GM23338 (cell line): ENCODE results near the gene TWIST2. TPM values are rescaled to one million over a fixed set of nuclear protein-coding genes. Genes with fewer than 3 reads are reported as not detected.

Experiments used
- ATAC-seq: fragments of 200-7000 bp; cut with Tn5 transposase; 3 replicates; pipeline ENCODE4 v1.9.1; 2020
- DNase-seq: peaks from one replicate; pipeline ENCODE4 v3.0.0-alpha.2; 2015; ENCODE audit warnings: low spot score
- H2AFZ ChIP-seq: fragments of 200-600 bp; sonication (generic); 2 replicates; pipeline ENCODE4 v1.8.0; 2016; ENCODE audit warnings: antibody characterized with exemption, mild to moderate bottlenecking, moderate library complexity
- H3F3A ChIP-seq: fragments of 200-600 bp; sonication (generic); replicated peaks from 2 replicates; pipeline ENCODE4 v1.8.0; 2017; ENCODE audit warnings: antibody characterized with exemption, mixed run types, low read depth
- H3K27ac ChIP-seq: fragments of 200-600 bp; sonication (generic); 2 replicates; pipeline ENCODE4 v1.6.1; 2016; ENCODE audit warnings: low read depth
- H3K27me3 ChIP-seq: fragments of 200-600 bp; sonication (generic); 2 replicates; pipeline ENCODE4 v1.8.0; 2016; ENCODE audit warnings: mild to moderate bottlenecking, mixed run types, moderate library complexity; ENCODE audit not compliant: insufficient read depth
- H3K36me3 ChIP-seq: fragments of 200-600 bp; sonication (generic); 2 replicates; pipeline ENCODE4 v1.8.0; 2016; ENCODE audit warnings: mild to moderate bottlenecking; ENCODE audit not compliant: insufficient read depth
- H3K4me1 ChIP-seq: fragments of 200-600 bp; sonication (generic); 2 replicates; pipeline ENCODE4 v1.8.0; 2016; ENCODE audit warnings: mild to moderate bottlenecking, moderate library complexity; ENCODE audit not compliant: insufficient read depth
- H3K4me2 ChIP-seq: fragments of 200-600 bp; sonication (generic); 2 replicates; pipeline ENCODE4 v1.7.1; 2017; ENCODE audit warnings: mixed run types
- H3K4me3 ChIP-seq: fragments of 200-600 bp; sonication (generic); 2 replicates; pipeline ENCODE4 v1.6.1; 2016; ENCODE audit warnings: mixed run types
- H3K79me2 ChIP-seq: fragments of 200-600 bp; sonication (generic); replicated peaks from 2 replicates; pipeline ENCODE4 v1.8.0; 2017; ENCODE audit warnings: mild to moderate bottlenecking; ENCODE audit not compliant: insufficient read depth
- H3K9me2 ChIP-seq: fragments of 200-600 bp; sonication (generic); 2 replicates; pipeline ENCODE4 v1.8.0; 2017; ENCODE audit not compliant: insufficient read depth
- H4K20me1 ChIP-seq: fragments of 200-600 bp; sonication (generic); replicated peaks from 2 replicates; pipeline ENCODE4 v1.8.0; 2017; ENCODE audit warnings: mild to moderate bottlenecking; ENCODE audit not compliant: insufficient read depth
- H3K27ac Mint-ChIP-seq: 2 replicates; pipeline ENCODE4 v1.8.0; 2020; ENCODE audit warnings: inconsistent platforms, mild to moderate bottlenecking, moderate library complexity, mixed read lengths
- H3K27me3 Mint-ChIP-seq: 3 replicates; pipeline ENCODE4 v1.8.0; 2022; ENCODE audit warnings: low read depth, mild to moderate bottlenecking, moderate library complexity, mixed read lengths, inconsistent platforms; ENCODE audit not compliant: insufficient read depth, poor library complexity
- H3K36me3 Mint-ChIP-seq: 3 replicates; pipeline ENCODE4 v1.8.0; 2021; ENCODE audit warnings: low read depth, mild to moderate bottlenecking, inconsistent platforms, moderate library complexity, mixed read lengths
- H3K4me1 Mint-ChIP-seq: 3 replicates; pipeline ENCODE4 v1.8.0; 2020; ENCODE audit warnings: mild to moderate bottlenecking, inconsistent platforms, mixed read lengths
- H3K4me3 Mint-ChIP-seq: 3 replicates; pipeline ENCODE4 v1.8.0; 2021; ENCODE audit warnings: moderate library complexity, mild to moderate bottlenecking, inconsistent platforms, mixed read lengths
- H3K9me3 Mint-ChIP-seq: 3 replicates; pipeline ENCODE4 v1.8.0; 2020; ENCODE audit warnings: moderate library complexity, mild to moderate bottlenecking, inconsistent platforms, mixed read lengths
- CREB1 ChIP-seq: fragments of 250-450 bp; sonication (Bioruptor Pico); IDR thresholded peaks from 2 replicates; pipeline ENCODE4 v1.5.0; 2020; ENCODE audit warnings: low read depth, mild to moderate bottlenecking, moderate library complexity
- EZH2 ChIP-seq: fragments of 200-600 bp; sonication (generic); IDR thresholded peaks from one replicate; pipeline ENCODE4 v1.8.0; 2017; ENCODE audit warnings: antibody characterized with exemption, mild to moderate bottlenecking, low read depth; ENCODE audit not compliant: unreplicated experiment
- JUNB ChIP-seq: IDR thresholded peaks from one replicate; pipeline ENCODE4 v1.6.1; 2016; ENCODE audit warnings: antibody characterized with exemption; ENCODE audit not compliant: unreplicated experiment
- ZNF114 ChIP-seq: fragments of 250-450 bp; sonication (Bioruptor Pico); IDR thresholded peaks from 2 replicates; pipeline ENCODE4 v1.5.0; 2020; ENCODE audit warnings: mild to moderate bottlenecking, moderate library complexity
- polyA plus RNA-seq: library from polyadenylated mRNA; unstranded; fragments of >200 nt; fragmentation: Nextera tagmentation; extraction: Ambion mirVana; gene quantifications from 2 replicates; pipeline ENCODE4 v1.2.1, GENCODE V29; 2016
- total RNA-seq: library from RNA; depleted of rRNA; stranded (reverse); fragments of >200 nt; shearing (Covaris generic); gene quantifications from 2 replicates; pipeline ENCODE4 v1.2.3, GENCODE V29; 2014
- TF ChIP-seq, protein P1 (sequence below): fragments of 250-450 bp; sonication (Bioruptor Pico); IDR thresholded peaks from 2 replicates; pipeline ENCODE4 v1.5.0; 2020; ENCODE audit warnings: mild to moderate bottlenecking, moderate library complexity
- TF ChIP-seq, protein P2 (sequence below): IDR thresholded peaks from 2 replicates; pipeline ENCODE4 v1.6.1; 2016; ENCODE audit warnings: antibody characterized with exemption
- TF ChIP-seq, protein P3 (sequence below), 2 experiments: fragments of 200-600 bp in 1 of 2; sonication (generic) in 1 of 2; conservative IDR thresholded peaks; 2 replicates each; pipeline versions ENCODE4 v1.5.1 to v1.6.1; 2016 to 2017; ENCODE audit warnings: antibody characterized with exemption in 2 of 2, low read depth in 2 of 2, mild to moderate bottlenecking in 2 of 2, moderate library complexity in 1 of 2

The TWIST2 gene
- total and polyA plus RNA-seq, 2 experiments from 2014 or later: 7.0 to 12.5 TPM

DNA sequence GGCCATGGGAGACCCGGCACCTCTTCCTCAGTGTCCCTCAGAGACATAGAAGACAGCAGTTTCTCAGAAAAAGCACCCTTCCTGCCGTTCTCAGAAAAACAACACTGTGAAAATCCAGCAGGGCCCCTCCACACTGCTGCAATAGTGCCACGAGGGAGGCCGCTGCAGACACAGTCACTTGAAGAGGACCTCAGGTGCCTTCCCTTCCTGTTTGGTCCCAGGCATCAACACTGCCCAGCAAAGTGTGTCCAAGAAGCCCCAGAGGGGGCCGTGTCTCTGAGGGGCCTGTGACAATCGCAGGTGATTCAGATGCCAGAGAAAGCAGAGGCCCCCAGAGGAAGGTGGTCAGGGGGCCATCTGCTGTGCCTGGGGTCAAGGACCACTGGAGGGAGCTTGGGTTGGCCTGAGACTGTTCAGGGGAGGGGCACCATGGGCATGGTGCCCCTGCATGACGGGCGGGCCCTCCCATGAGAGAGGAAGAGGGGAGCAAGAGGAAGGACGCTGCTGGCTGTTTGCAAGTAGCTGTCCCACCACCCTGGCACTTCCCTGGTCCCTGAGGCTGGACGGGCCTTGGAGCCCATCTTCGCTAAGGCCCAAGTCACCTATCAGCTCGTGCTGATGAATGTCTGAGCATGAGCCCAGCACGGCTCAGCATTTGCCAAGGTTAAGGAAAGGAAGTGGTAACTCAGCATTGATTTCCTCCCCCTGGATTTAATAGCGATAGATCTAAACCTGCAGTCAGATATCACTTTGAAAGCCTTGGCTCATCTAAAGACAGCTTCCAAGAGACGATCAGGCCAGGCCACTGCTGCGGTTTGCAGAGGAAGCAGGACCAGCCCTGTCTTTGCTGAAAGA is 9.1 kb downstream of the TWIST2 start (continued):
- TF ChIP-seq, protein P1, sequence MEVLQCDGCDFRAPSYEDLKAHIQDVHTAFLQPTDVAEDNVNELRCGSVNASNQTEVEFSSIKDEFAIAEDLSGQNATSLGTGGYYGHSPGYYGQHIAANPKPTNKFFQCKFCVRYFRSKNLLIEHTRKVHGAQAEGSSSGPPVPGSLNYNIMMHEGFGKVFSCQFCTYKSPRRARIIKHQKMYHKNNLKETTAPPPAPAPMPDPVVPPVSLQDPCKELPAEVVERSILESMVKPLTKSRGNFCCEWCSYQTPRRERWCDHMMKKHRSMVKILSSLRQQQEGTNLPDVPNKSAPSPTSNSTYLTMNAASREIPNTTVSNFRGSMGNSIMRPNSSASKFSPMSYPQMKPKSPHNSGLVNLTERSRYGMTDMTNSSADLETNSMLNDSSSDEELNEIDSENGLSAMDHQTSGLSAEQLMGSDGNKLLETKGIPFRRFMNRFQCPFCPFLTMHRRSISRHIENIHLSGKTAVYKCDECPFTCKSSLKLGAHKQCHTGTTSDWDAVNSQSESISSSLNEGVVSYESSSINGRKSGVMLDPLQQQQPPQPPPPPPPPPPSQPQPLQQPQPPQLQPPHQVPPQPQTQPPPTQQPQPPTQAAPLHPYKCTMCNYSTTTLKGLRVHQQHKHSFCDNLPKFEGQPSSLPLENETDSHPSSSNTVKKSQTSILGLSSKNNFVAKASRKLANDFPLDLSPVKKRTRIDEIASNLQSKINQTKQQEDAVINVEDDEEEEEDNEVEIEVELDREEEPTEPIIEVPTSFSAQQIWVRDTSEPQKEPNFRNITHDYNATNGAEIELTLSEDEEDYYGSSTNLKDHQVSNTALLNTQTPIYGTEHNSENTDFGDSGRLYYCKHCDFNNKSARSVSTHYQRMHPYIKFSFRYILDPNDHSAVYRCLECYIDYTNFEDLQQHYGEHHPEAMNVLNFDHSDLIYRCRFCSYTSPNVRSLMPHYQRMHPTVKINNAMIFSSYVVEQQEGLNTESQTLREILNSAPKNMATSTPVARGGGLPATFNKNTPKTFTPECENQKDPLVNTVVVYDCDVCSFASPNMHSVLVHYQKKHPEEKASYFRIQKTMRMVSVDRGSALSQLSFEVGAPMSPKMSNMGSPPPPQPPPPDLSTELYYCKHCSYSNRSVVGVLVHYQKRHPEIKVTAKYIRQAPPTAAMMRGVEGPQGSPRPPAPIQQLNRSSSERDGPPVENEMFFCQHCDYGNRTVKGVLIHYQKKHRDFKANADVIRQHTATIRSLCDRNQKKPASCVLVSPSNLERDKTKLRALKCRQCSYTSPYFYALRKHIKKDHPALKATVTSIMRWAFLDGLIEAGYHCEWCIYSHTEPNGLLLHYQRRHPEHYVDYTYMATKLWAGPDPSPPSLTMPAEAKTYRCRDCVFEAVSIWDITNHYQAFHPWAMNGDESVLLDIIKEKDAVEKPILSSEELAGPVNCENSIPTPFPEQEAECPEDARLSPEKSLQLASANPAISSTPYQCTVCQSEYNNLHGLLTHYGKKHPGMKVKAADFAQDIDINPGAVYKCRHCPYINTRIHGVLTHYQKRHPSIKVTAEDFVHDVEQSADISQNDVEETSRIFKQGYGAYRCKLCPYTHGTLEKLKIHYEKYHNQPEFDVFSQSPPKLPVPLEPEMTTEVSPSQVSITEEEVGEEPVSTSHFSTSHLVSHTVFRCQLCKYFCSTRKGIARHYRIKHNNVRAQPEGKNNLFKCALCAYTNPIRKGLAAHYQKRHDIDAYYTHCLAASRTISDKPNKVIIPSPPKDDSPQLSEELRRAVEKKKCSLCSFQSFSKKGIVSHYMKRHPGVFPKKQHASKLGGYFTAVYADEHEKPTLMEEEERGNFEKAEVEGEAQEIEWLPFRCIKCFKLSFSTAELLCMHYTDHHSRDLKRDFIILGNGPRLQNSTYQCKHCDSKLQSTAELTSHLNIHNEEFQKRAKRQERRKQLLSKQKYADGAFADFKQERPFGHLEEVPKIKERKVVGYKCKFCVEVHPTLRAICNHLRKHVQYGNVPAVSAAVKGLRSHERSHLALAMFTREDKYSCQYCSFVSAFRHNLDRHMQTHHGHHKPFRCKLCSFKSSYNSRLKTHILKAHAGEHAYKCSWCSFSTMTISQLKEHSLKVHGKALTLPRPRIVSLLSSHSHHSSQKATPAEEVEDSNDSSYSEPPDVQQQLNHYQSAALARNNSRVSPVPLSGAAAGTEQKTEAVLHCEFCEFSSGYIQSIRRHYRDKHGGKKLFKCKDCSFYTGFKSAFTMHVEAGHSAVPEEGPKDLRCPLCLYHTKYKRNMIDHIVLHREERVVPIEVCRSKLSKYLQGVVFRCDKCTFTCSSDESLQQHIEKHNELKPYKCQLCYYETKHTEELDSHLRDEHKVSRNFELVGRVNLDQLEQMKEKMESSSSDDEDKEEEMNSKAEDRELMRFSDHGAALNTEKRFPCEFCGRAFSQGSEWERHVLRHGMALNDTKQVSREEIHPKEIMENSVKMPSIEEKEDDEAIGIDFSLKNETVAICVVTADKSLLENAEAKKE (CRISPR knock-in tag): no peak
- TF ChIP-seq, protein P2, sequence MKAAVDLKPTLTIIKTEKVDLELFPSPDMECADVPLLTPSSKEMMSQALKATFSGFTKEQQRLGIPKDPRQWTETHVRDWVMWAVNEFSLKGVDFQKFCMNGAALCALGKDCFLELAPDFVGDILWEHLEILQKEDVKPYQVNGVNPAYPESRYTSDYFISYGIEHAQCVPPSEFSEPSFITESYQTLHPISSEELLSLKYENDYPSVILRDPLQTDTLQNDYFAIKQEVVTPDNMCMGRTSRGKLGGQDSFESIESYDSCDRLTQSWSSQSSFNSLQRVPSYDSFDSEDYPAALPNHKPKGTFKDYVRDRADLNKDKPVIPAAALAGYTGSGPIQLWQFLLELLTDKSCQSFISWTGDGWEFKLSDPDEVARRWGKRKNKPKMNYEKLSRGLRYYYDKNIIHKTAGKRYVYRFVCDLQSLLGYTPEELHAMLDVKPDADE: no peak
- TF ChIP-seq CREB1 (CRISPR knock-in tag): no peak
- TF ChIP-seq JUNB: no peak

DNA sequence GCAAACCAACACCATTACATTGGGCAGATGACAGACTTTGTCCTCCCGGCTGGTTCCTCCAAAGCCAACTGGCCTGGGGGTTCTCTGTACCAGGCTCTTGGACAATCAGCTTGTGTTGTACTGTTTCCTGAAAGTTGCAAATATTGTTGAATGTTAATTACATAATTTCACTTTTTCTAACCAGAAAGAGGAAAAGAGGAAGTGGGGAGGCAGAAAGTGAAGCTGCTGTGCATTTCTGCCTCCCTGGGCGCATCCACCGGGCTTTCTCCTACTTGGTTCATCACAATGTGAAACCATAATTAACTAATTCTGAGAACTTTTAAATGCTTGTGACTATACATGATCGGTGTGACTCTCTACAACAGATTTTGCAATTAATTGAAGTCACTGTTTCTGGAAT is 10.1 kb downstream of the TWIST2 start:
- H3K79me2 ChIP-seq: no peaks in the 10 kb centered on the region; the same call in 1 of the 2 replicates
- no peak overlapping the region for H3K27ac ChIP-seq
- Mint-ChIP-seq H3K4me1 (peaks cover 13% of the 10 kb centered on the region), H3K27me3 (peaks cover 6% of the 10 kb centered on the region), H3K27ac (no peak overlapping the region), H3K9me3 (no peaks in the 10 kb centered on the region), H3K36me3 (no peaks in the 10 kb centered on the region), H3K4me3 (no peak overlapping the region)
- ATAC-seq: no peak
- H3K4me2 ChIP-seq: no peak overlapping the region
- no peaks in the 10 kb centered on the region; the same call in 1 of the 2 replicates for H4K20me1 ChIP-seq
- peaks cover 7% of the 10 kb centered on the region for H3K4me1 ChIP-seq
- DNase-seq: no peak
- no peaks in the 10 kb centered on the region for H3K9me2 ChIP-seq
- no peak overlapping the region for H2AFZ ChIP-seq
- no peaks in the 10 kb centered on the region for H3K27me3 ChIP-seq
- no peaks in the 10 kb centered on the region for H3F3A ChIP-seq
- no peak overlapping the region for H3K4me3 ChIP-seq
- H3K36me3 ChIP-seq: no peaks in the 10 kb centered on the region
- TF ChIP-seq EZH2 (no peak), ZNF114 (CRISPR knock-in tag) (no peak)
- TF ChIP-seq, protein P3, sequence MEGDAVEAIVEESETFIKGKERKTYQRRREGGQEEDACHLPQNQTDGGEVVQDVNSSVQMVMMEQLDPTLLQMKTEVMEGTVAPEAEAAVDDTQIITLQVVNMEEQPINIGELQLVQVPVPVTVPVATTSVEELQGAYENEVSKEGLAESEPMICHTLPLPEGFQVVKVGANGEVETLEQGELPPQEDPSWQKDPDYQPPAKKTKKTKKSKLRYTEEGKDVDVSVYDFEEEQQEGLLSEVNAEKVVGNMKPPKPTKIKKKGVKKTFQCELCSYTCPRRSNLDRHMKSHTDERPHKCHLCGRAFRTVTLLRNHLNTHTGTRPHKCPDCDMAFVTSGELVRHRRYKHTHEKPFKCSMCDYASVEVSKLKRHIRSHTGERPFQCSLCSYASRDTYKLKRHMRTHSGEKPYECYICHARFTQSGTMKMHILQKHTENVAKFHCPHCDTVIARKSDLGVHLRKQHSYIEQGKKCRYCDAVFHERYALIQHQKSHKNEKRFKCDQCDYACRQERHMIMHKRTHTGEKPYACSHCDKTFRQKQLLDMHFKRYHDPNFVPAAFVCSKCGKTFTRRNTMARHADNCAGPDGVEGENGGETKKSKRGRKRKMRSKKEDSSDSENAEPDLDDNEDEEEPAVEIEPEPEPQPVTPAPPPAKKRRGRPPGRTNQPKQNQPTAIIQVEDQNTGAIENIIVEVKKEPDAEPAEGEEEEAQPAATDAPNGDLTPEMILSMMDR (conservative IDR thresholded peaks at IDR 0.05; ENCODE audit: low read depth in 2 of 2): no peak
